Activated T-helper 9 cell treated with anti-CD3 and anti-CD28 coated beads, Interleukin-2, amount 50 U/mL, for 16 hours (primary cell): ENCODE measurements around the gene PUS3.

Experiments
- DNase-seq: peaks from one replicate; pipeline ENCODE4 v3.0.0-alpha.2; 2020; ENCODE audit warnings: low read depth

The PUS3 gene, protein sequence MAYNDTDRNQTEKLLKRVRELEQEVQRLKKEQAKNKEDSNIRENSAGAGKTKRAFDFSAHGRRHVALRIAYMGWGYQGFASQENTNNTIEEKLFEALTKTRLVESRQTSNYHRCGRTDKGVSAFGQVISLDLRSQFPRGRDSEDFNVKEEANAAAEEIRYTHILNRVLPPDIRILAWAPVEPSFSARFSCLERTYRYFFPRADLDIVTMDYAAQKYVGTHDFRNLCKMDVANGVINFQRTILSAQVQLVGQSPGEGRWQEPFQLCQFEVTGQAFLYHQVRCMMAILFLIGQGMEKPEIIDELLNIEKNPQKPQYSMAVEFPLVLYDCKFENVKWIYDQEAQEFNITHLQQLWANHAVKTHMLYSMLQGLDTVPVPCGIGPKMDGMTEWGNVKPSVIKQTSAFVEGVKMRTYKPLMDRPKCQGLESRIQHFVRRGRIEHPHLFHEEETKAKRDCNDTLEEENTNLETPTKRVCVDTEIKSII

DNA sequence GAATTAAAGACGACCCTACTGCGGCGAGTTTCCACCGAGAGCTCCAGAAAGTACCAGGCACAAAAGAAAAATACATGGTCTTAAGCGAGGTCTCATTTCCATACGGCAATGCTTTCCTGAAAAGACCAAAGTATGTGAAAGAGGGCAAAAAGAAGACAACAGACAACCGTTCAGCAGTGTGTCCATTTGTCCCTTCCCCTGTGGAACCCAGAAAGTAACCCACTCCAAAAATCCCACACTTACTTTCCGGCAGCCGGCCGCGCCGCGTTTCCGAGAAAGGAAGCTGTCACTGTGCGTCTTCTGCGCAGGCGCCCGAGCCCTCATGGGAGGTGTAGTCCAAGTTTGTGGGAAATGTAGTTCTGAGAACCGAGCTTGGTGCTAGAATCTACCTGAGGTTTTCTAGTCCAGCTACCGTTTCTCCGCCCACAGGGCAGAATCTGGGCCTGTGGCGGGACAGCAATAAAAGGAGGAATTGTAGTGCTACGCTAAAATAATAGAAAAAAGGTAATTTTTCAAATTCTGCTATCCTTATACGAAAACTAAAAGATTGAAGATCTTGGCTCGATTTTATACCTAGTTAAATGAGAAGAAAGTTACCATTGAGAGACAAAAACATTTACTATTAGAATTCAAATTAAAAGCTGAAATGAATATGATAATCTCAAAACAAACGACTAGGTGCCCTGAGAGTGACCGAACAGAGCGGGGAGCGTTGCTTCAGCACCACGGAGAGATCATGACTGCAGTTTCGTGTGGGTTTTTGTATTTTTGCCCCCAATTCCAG is at the start of gene PUS3:
Gene PUS3, minus strand, starts transcription at position 280 of the 784 bp plus-strand sequence. CDS start 6,922 bp downstream, outside the sequence.
- DNase-seq = peak; percentile 83

DNA sequence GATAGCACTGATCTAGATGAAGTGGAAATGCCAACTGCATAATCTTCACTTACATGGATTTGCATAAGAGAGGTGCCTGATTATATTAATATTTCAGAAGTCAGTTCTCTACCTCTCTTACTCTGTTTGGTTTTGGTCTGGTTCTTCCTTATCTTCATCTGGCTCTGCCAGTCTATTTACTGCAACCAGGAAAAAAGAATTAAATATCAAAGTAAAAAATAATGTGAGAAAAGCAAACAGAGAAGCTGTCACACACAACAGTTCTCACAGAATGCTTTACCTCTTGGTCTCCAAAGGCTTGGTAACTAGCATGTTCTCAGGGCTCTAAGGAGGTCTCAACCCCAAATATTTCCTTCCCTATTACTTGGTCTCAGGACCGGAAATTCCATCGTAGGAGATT is 49.6 kb upstream of the PUS3 start:
- DNase-seq = no peak

DNA sequence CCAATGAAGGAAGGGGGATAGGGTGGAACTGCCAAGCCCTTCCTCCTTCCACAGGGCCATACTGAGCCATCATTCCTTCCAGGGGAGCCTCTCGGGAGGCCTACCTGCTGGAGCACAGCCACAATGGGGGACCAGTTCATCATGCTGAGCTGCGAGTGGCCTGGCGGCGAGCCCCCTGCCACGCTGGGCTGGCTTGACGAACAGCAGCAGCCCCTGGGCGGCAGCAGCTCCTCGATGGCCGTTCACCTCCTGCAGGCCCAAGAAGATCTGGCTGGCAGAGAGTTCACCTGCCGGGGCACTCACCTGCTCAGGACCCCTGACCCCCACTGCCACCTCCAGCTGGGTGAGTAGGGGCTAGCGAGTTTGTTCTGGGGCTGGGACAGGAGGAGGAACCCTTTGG is 48.7 kb upstream of the PUS3 start:
- DNase-seq = no peak

DNA sequence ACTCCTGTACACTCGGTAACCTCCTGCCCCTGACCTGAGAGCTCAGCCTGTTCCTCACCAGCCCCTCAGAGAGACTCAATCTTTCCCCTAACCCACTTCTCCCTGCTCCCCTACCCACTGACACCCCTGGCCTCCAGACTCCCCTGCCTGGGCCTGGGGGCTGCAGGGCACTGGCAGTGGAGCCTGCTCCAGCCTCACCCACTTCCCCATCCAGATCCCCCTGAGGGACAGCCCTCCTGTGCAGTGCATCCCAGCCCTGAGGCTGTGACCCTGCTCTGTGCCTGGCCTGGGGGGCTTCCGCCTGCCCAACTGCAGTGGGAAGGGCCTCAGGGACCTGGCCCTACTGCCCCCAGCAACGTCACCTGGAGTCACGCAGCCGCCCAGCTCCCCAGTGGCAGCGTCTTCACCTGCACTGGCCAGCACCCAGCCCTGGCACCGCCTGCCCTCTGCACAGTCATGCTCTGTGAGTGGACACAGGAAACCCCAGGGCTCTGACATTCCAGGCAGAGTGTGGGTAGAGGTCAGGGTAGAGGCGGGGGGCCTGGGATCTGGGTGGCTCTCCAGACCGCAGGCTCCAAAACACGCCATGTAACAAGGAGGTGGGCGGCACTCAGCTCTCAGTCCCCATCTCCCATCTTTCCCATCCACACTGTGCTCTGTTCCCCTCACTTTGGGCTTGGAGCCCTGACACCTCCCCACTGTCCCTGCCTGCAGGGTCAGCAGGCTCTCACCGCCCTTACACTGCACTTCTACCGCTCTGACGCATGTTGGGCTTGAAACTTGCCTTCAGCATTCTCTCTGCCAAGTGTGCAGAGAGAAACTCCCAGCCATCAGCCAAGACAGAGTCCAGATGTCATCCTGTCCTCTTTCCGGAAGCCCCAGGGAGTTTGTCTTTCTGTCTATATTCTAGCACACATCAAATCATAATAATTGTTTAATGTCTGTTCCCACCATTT is 48.0 kb upstream of the PUS3 start:
- DNase-seq = no peak

DNA sequence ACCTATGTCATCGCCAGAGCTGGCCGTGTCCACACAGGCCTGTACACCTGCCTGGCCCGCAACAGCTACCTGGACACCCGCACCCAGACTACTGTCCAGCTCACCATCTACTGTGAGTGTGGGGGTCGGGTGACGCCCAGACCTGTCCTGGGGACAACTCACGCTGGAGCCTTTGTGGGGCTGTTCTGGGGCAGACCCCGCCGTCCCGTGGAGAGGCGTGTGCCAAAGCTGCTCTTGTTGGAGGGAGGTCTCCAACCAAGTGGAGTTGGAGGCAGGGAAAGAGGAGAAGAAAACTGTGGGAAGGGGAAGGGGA is 47.1 kb upstream of the PUS3 start:
- DNase-seq = no peak

DNA sequence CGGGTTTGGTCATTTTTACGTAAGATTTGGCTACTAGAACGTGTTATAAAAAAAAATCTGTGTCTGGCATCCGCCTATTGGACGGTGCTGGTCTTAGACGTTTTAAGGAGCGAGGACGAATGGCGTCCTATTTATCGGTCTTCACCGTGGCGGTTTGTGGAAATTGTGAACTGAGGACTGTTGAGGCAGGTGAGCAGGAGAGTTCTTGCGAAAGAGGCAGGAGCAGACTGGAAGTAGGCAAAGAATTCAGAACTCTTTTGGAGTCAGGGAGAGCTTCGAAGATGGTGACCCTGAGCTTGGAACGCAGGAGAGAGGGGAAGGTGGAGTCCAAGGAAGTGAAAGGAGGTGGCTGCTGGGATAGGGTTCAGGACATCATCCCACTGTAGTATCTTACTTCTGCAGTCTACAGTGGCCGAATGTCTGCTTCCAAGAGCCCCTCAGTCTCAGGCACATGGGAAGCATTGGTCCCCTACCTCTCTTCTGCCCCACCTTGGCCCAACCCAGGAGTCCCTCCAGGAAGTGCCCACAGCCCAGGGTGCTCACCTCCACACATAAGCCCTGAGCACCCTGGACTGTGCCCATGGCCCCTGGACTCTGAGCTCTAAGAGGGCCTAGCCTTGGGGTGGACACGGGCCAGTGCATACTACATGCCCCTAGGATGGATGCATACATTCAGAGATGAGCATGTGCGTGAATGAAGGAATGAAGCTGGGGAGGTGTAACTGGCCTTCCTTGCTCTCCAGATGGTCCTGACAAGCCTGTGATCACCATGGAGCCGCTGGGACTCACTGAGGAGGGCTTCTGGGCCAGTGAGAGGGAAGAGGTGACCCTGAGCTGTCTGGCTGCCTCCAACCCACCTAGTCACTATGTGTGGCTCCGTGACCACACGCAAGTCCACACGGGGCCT is 46.5 kb upstream of the PUS3 start:
- DNase-seq = no peak

DNA sequence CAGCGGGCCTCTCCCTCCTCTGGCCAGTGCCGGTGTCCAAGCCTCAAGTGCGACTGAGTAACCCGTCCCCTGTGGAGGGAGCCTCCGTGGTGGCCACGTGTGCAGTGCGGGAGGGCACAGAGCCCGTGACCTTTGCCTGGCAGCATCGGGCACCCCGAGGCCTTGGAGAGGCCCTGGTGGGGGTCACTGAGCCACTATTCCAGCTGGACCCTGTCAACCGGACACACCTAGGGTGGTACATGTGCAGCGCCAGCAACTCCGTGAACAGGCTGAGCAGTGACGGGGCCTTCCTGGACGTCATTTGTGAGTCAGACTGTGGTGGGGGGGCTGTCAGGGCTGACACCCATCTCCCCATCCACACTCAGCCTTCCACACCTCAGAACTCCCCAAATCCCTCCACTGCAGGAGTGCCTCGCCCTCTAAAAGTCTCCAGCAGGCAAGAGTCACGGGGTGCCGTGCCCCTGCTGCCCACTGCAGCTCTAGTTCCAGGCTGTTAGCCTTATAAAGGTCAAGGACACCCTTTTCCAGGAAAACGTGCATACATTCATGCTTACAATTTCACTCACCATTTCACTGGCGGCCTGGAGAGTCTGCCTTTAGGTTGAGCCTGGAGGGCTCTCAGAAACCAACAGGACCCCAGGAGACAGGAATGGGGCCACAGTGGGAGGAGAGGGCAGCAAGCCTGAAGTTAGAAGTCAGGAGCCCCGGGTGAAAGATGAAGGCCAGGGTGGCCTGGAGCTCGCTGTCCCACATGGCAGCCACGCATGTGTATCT is 45.5 kb upstream of the PUS3 start:
- no peak for DNase-seq

DNA sequence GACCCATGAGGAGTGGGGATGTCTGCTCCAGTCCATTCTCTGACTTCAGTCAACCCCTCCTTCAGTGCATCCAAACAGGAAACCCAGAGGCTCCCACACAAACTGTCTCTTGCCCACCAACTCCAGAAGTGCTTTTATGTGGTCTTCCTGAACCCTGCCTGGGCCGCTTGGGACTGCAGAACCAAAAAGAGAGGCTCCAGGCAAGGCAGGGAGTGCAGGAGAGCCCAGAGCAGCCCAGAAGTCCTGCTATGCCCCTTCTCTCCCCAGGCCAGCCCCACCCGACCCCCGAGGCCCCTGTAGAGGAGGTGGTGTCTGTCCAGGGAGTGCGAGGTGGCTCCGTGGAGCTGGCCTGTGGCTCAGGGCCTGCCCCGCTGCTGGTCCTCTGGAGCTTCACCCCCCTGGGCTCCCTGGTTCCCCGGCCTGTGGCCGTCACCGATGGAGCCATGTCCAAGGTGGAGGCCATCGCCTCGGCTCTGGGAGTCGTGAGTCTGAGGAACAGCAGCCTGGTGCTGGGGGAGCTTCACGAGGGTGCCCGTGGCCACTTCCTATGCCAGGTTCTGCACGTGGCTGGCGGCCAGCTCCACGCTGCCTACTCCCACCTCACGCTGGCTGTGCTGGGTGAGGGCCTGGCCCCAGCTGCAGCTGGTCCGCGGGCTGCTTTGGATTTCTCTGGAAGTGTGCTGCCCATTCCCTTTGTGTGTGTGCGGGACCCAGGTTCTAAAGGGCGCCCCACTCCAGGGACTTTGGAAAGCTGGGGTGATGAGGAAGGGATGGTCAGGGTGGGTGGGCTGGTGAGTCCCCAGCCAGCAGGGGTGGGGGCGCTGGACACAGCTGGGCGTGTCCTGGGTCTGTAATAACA is 44.6 kb upstream of the PUS3 start:
- DNase-seq = no peak

DNA sequence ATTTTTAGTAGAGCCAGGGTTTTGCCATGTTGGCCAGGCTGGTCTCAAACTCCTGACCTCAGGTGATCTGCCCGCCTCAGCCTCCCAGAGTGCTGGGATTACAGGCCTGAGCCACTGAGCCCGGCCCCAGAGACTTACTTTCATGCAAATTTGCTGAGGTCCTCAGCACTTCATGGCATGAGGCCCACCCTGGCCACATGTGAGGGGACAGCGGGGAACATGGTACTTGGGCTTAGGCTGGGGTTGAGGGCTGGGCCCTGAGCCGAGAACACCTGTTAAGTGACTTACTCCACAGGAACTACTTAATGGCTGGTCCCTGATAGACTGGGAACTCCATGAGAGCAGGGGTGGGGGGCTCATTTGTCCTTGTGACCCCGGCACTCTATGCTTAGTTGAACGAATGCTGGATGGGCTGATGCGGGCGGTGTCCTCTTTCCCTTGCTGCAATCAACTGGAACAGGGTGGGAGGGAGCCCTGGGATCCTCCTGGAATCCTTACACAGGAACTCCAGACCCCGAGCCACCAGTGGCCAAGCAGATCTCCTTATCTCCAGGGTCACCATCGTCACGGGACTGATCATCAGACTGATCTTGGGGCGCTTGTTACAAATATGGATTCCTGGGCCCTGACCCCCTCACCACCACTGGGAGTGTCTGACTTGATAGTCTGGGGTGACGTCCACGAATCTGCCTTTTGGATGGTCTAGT is 43.9 kb upstream of the PUS3 start:
- DNase-seq = no peak

DNA sequence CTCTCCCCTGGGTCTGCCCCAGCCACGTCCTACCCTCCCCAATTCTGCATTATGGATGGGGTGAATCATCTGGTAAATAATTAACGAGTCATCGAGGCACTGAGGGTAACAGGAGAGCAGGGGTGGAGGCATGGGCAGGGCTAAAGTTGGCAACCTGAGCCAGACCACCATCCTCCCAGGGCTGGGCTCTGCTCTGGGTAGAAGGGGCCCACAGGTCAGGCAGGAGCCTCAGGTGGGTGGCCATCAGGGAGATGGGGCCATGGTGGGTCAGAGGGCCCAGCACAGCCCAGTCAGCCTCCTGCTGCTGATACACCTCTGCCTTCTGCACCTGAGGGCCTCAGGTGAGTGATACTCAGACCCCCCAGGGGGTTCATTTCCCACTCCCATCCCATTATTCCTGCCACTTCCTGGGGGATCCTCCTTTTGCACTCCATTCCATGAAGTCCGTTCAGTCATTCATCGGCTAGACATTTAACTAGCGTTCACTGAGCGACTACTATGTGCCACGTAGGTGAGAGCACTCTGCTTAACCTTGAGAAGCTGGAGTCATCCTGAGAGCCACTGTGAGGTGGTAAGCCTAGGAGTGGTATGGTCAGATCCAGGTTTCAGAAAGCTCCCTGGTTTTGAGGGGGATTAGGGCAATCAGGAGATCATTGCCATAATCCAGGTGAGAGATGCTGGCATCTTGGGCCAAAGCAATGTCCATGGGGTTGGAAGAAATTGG is 43.0 kb upstream of the PUS3 start, which contains the start of gene VSIG10L2:
Gene VSIG10L2, plus strand, starts transcription at position 248 of the 724 bp plus-strand sequence. Its CDS starts 12 bp downstream, at position 260.
- DNase-seq = no peak

DNA sequence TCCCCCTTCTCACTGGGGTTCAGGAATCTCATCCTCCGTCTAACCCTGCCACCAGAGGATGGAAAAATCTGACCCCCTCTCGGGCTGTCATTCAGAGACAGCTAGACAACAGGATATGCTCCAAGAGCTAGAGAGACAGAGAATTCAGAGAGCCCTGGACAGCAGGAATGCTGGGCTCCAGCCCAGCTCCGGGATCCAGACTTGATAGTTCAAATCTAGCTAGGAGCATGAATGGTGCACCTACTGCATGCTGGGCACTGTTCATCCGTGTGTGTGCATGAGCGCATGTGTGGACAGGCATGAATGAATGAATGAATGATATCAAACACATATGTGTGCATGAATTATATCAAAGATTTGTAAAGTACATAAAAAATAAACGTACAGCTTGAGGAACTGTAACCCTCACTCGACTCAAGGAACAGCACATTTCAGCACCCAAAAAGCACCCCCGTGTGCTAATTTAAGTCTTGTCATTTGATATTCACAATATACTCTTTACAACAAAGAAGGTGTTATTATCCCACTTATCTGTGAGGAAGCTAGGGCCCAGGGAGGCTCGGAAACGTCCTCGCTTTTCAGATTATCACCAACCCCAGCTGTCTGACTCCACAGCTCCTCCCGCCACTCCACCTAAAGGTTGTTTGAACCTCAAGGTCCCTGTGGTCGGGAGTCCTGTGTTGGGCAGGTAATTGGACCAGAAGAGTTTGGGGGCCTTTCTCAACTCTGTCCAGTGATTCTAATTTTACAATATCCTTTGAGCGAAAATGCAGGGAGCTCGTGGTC is 42.2 kb upstream of the PUS3 start:
- no peak for DNase-seq

DNA sequence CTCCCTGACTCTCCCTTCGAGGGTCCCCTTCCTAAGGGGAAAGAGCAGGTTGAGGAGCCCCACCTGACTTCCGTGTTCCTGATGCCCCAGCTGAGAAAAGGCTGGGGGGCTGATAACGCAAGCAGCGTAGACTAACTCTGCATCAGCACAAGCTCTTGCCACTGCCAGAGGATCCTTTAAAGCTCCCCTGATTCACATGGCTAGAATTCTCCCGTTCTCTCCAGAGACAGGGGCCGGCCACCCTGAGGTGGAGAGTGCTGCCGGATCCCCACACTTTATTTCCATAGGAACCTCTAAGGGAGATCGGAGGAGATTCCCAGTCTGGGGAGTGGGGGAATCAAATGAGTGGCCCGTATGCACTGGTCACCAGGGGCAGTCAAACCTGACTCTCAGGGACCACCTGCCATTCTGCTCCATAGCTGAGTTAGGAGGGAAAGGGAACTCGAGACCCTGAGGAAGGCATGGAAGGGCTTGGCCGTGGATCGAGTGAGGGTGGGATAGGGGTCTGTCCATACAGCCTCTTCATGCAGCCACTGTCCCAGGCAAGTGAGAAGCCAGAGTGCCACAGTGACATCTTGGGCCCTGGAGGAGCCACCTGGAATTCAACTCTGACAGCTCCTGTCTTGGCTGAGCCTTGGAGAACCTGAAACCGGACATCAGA is 41.5 kb upstream of the PUS3 start:
- DNase-seq = no peak

DNA sequence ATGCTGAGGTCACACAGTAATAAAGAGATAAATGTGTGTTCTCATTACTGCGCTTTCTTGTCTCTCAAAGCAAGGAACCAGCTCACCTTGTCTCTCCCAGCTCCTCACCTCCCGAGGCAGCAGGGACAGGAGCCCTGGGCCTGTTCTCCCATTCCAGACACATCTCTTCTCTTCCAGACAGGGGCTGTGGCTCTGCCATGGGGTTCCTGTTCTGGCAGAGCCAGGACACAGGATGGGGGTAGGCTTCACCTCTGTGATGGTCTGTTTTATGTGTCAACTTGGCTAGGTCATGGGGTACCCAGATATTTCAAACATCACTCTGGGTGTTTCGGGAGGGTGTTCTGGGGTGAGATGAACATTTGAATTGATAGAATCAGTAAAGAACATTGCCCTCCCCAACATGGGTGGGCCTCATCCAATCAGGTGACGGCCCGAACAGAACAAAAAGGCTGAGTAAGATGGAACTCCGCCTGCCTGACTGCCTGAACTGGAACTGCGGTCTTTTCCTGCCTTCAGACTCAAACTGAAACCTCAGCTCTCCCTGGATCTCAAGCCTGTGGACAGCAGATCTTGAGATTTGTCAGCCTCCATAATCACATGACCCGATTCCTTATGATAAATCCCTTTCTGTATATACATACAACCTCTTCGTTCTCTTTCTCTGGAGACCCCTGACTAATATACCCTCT is 40.8 kb upstream of the PUS3 start:
- DNase-seq = no peak

DNA sequence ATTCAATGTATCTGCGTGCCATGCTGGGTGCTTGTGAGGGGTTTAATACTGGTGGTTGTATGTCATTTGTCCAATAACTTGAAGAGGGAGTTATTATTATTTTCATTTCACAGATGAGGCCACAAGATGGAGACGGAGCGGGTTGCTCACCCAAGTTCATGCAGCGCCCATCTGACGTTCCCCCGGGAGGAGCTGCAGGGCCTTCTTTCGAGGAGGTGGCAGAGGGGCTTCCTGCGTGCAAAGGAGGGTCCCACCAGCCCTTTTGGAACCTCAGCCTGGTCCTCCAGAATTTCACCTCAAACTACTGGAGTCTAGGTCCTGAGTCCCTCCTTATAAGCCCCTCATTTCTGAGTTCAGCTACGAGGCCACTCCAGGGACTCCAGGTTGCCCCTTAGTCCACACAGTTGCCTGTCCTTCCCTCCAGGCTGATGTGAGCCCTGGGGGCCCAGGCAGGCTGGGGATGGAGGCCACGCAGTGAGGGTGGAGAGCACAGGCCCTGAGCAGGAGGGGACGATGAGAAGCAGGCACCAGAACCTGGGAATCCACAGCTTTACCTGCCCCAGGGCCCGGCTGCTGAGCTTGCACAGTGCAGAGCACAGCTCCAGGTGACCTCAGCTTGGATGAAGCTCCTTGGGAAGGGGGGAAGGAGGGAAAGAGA is 39.9 kb upstream of the PUS3 start:
- DNase-seq = no peak
